Mononuclear cell (primary cell): ENCODE results near the gene EPS8L2. TPM values are rescaled to one million over a fixed set of nuclear protein-coding genes. Genes with fewer than 3 reads are reported as not detected.

Source experiments
- H3K27me3 ChIP-seq: 2 replicates; pipeline ENCODE4 v1.6.0; 2011; ENCODE audit warnings: low read length, control low read depth; ENCODE audit not compliant: insufficient read depth
- H3K4me1 ChIP-seq: 2 replicates; pipeline ENCODE4 v1.5.1; 2011; ENCODE audit warnings: mild to moderate bottlenecking, low read length, control low read depth; ENCODE audit not compliant: insufficient read depth
- H3K4me3 ChIP-seq: 2 replicates; pipeline ENCODE4 v1.5.1; 2011; ENCODE audit warnings: mild to moderate bottlenecking, low read length, moderate library complexity
- H3K9me3 ChIP-seq: 2 replicates; pipeline ENCODE4 v1.5.1; 2011; ENCODE audit warnings: low read depth, mild to moderate bottlenecking, control low read depth, low read length
- total RNA-seq: library from RNA; depleted of rRNA; stranded (reverse); fragments of >200 nt; gene quantifications from one replicate; pipeline ENCODE4 v1.2.3, GENCODE V29; 2012

Gene EPS8L2
- total RNA-seq, 1 donor, result 2.1 TPM

- no peaks in the 10 kb centered on the region for H3K27me3 ChIP-seq
- peaks cover 25% of the 10 kb centered on the region for H3K4me1 ChIP-seq
These were observed 36.1 kb downstream of the EPS8L2 start for GRCh38 chr11:742156-742546.

GRCh38 chr11:742571-743201 lies 36.7 kb downstream of the EPS8L2 start:
- no peaks in the 10 kb centered on the region for H3K27me3 ChIP-seq
- H3K4me1 ChIP-seq, result peaks cover 20% of the 10 kb centered on the region
- no peak overlapping the region for H3K4me3 ChIP-seq
- no peaks in the 10 kb centered on the region for H3K9me3 ChIP-seq

More at GRCh38 chr11:742156-742546, 36.1 kb downstream of the EPS8L2 start:
- Histone ChIP-seq H3K4me3 (no peak overlapping the region), H3K9me3 (no peaks in the 10 kb centered on the region)

GRCh38 chr11:745428-745827 lies 39.4 kb downstream of the EPS8L2 start:
- Histone ChIP-seq H3K4me1 (peaks cover 42% of the 10 kb centered on the region), H3K27me3 (no peaks in the 10 kb centered on the region), H3K4me3 (no peak overlapping the region), H3K9me3 (no peaks in the 10 kb centered on the region)

GRCh38 chr11:746289-747157 lies 40.5 kb downstream of the EPS8L2 start:
- no peaks in the 10 kb centered on the region for H3K9me3 ChIP-seq
- peaks cover 47% of the 10 kb centered on the region for H3K4me1 ChIP-seq
- H3K4me3 ChIP-seq, result peak overlapping the region; percentile 85
- no peaks in the 10 kb centered on the region for H3K27me3 ChIP-seq

GRCh38 chr11:747158-748006 lies 41.4 kb downstream of the EPS8L2 start, which contains the start of gene TALDO1:
Gene TALDO1, plus strand, starts transcription at chr11:747464. Its CDS starts 18 bp downstream, at chr11:747482.
- H3K9me3 ChIP-seq, result no peaks in the 10 kb centered on the region
- no peaks in the 10 kb centered on the region for H3K27me3 ChIP-seq
- peak within 1 kb of the TSS; percentile 85 for H3K4me3 ChIP-seq
- peaks cover 47% of the 10 kb centered on the region for H3K4me1 ChIP-seq

- H3K4me1 ChIP-seq, result peaks cover 47% of the 10 kb centered on the region
- H3K4me3 ChIP-seq, result peak overlapping the region; percentile 85
- H3K27me3 ChIP-seq, result no peaks in the 10 kb centered on the region
- H3K9me3 ChIP-seq, result no peaks in the 10 kb centered on the region
These were observed 42.0 kb downstream of the EPS8L2 start for GRCh38 chr11:748007-748359.

GRCh38 chr11:749731-750130 lies 43.7 kb downstream of the EPS8L2 start:
- Histone ChIP-seq H3K4me3 (no peak overlapping the region), H3K4me1 (peaks cover 47% of the 10 kb centered on the region)

GRCh38 chr11:760236-760635 lies 54.2 kb downstream of the EPS8L2 start:
- no peaks in the 10 kb centered on the region for H3K4me1 ChIP-seq
- no peak overlapping the region for H3K4me3 ChIP-seq
- no peaks in the 10 kb centered on the region for H3K27me3 ChIP-seq
- H3K9me3 ChIP-seq, result no peaks in the 10 kb centered on the region

More at GRCh38 chr11:749731-750130, 43.7 kb downstream of the EPS8L2 start:
- Histone ChIP-seq H3K9me3 (no peaks in the 10 kb centered on the region), H3K27me3 (no peaks in the 10 kb centered on the region)

- Histone ChIP-seq H3K9me3 (no peaks in the 10 kb centered on the region), H3K4me3 (no peak overlapping the region), H3K27me3 (no peaks in the 10 kb centered on the region), H3K4me1 (no peaks in the 10 kb centered on the region)
These were observed 55.6 kb downstream of the EPS8L2 start for GRCh38 chr11:761526-762108.

- Histone ChIP-seq H3K9me3 (no peaks in the 10 kb centered on the region), H3K4me3 (no peak overlapping the region), H3K27me3 (no peaks in the 10 kb centered on the region)
These were observed 56.5 kb downstream of the EPS8L2 start for GRCh38 chr11:762421-763072.

GRCh38 chr11:763073-763463 lies 57.0 kb downstream of the EPS8L2 start:
- Histone ChIP-seq H3K4me3 (no peak overlapping the region), H3K4me1 (no peaks in the 10 kb centered on the region), H3K27me3 (no peaks in the 10 kb centered on the region), H3K9me3 (no peaks in the 10 kb centered on the region)

More at GRCh38 chr11:762421-763072, 56.5 kb downstream of the EPS8L2 start:
- H3K4me1 ChIP-seq, result no peaks in the 10 kb centered on the region

GRCh38 chr11:763549-764321 lies 57.7 kb downstream of the EPS8L2 start:
- no peaks in the 10 kb centered on the region for H3K27me3 ChIP-seq
- H3K9me3 ChIP-seq, result no peaks in the 10 kb centered on the region
- H3K4me3 ChIP-seq, result no peak overlapping the region
- H3K4me1 ChIP-seq, result no peaks in the 10 kb centered on the region

GRCh38 chr11:764322-765024 lies 58.4 kb downstream of the EPS8L2 start:
- Histone ChIP-seq H3K27me3 (no peaks in the 10 kb centered on the region), H3K4me3 (no peak overlapping the region), H3K4me1 (no peaks in the 10 kb centered on the region), H3K9me3 (no peaks in the 10 kb centered on the region)
